Neutrophil (primary cell): Measurements from ENCODE around the gene HMCN1.

Experiments
- H3K27ac ChIP-seq: fragments of 200-600 bp; sonication (generic); 2 replicates; pipeline ENCODE4 v1.5.1; 2016; ENCODE audit warnings: mild to moderate bottlenecking, moderate library complexity
- H3K27me3 ChIP-seq: fragments of 200-600 bp; sonication (generic); 2 replicates; pipeline ENCODE4 v1.6.0; 2016; ENCODE audit warnings: mild to moderate bottlenecking
- H3K36me3 ChIP-seq: fragments of 200-600 bp; sonication (generic); 2 replicates; pipeline ENCODE4 v1.5.1; 2017
- H3K4me1 ChIP-seq, 2 experiments: fragments of 200-600 bp in 1 of 2; sonication (generic) in 1 of 2; 1 replicate in 1 of 2; 2 replicates in 1 of 2; pipeline versions ENCODE4 v1.5.1 to v1.6.1; 2013 to 2016; ENCODE audit warnings: low read depth in 1 of 2, low read length in 1 of 2, mild to moderate bottlenecking in 1 of 2, moderate library complexity in 1 of 2; ENCODE audit not compliant: control insufficient read depth in 1 of 2, insufficient read depth in 1 of 2
- H3K4me3 ChIP-seq, 2 experiments: fragments of 200-600 bp in 1 of 2; sonication (generic) in 1 of 2; 1 replicate in 1 of 2; 2 replicates in 1 of 2; pipeline ENCODE4 v1.5.1; 2013 to 2016; ENCODE audit warnings: low read depth in 1 of 2, low read length in 1 of 2, mild to moderate bottlenecking in 1 of 2, moderate library complexity in 1 of 2
- H3K9me3 ChIP-seq: fragments of 200-600 bp; sonication (generic); 2 replicates; pipeline ENCODE4 v1.5.1; 2016
- TF ChIP-seq, protein P1 (sequence below): fragments of 200-600 bp; sonication (generic); IDR thresholded peaks from 2 replicates; pipeline ENCODE4 v1.5.1; 2016; ENCODE audit warnings: antibody characterized with exemption

HMCN1 gene

DNA sequence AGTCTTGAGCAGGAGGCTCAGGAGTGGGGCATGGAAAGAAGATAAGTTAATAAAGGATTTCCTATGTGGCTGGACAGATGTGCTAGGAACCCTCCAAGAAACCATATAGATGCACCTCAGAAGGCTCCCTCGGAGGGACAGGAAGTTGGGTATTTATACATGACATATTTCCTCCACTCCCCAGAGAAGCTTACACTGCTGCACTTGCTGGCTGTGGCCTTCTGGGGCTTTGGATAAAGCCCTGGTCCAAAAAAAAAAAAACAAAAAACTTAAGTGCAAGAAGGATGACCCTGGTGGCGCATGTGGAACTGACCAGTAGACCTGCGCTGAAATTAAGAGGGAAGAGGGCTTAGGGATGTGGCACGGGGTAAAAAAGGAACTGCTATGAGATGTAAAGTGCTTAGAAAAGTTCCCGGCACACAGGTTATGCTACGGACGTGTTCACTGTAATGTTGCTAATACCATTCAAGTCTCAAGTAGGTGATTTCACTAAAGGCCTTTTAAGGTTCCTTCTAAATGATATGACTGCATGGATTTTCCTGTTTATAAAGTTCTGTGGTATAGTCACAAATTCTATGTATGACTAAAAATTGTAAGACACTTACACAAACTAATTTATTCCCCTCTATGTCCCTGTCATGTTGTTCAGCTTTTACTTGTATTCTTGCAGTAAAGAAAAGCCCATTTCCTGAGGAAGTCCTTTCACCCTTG is 253.6 kb downstream of the HMCN1 start:
- Histone ChIP-seq H3K27me3 (no peaks in the 10 kb centered on the region), H3K27ac (no peak overlapping the region), H3K4me1 (no peaks in the 10 kb centered on the region), H3K36me3 (no peaks in the 10 kb centered on the region), H3K9me3 (no peaks in the 10 kb centered on the region), H3K4me3 (no peak overlapping the region)
- TF ChIP-seq, protein P1, sequence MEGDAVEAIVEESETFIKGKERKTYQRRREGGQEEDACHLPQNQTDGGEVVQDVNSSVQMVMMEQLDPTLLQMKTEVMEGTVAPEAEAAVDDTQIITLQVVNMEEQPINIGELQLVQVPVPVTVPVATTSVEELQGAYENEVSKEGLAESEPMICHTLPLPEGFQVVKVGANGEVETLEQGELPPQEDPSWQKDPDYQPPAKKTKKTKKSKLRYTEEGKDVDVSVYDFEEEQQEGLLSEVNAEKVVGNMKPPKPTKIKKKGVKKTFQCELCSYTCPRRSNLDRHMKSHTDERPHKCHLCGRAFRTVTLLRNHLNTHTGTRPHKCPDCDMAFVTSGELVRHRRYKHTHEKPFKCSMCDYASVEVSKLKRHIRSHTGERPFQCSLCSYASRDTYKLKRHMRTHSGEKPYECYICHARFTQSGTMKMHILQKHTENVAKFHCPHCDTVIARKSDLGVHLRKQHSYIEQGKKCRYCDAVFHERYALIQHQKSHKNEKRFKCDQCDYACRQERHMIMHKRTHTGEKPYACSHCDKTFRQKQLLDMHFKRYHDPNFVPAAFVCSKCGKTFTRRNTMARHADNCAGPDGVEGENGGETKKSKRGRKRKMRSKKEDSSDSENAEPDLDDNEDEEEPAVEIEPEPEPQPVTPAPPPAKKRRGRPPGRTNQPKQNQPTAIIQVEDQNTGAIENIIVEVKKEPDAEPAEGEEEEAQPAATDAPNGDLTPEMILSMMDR = no peak

DNA sequence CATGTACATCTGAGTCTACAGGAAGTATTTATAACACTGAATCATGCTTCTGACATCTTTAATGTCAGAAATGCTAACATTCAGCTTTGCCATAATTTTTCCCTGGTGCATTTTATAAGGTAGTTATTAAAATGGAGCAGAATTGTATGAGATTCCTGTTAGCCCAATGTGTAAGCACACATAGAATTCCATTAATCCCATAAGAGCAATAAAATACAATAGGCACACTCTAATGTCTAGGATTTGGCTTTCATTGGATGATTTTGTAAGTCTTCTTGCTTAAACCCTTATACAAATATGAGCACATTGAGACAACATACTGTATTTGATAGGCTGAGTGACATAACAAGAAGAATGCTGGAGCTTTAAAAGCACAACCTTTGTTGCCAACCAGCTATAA is 256.4 kb downstream of the HMCN1 start:
- no peaks in the 10 kb centered on the region for H3K4me1 ChIP-seq

DNA sequence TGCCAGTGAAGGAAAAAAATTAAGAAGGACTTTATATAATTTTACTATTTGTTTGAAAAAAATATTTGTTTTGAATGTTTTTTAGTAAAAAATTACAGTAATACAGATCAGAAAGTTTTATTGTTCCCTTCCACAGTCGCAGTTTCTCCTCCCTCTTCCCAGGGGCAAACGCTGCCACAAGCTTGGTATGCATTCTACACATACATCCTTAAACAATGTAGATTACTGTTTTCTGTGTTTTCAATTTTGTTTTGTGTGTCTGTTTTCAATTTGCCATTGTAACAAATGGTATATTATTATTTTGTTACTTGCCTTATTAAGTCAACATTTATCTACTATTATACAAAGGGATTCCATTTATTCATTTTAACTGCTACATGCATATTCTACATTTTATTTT is 257.1 kb downstream of the HMCN1 start:
- Histone ChIP-seq H3K9me3 (no peaks in the 10 kb centered on the region), H3K27me3 (no peaks in the 10 kb centered on the region), H3K36me3 (no peaks in the 10 kb centered on the region), H3K27ac (no peak overlapping the region), H3K4me1 (no peaks in the 10 kb centered on the region), H3K4me3 (no peak overlapping the region)
- TF ChIP-seq, protein P1 = no peak

More for the DNA sequence above, 256.4 kb downstream of the HMCN1 start:
- Histone ChIP-seq H3K36me3 (no peaks in the 10 kb centered on the region), H3K27ac (no peak overlapping the region), H3K4me3 (no peak overlapping the region), H3K27me3 (no peaks in the 10 kb centered on the region), H3K9me3 (no peaks in the 10 kb centered on the region)
- TF ChIP-seq, protein P1 = no peak

DNA sequence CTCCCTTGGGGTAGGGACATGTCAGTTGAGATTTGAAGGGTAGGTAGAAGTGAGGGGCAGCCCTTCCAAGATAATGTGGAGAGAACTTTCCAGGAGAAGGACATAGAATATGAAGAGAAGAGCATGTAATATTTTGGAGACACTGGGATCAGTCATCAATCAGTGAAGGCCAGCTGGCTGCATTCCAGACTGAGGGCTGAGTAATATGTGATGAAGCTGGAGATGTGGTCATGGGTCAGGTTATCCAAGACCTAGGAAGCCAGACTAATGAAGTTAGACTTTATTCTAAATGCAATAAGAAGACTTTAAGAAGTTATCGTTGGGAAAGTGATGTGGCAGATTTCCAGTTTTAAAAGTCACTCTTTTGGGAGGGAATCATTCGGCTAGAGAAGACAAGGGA is 262.0 kb downstream of the HMCN1 start:
- TF ChIP-seq, protein P1 = no peak
- Histone ChIP-seq H3K4me1 (no peaks in the 10 kb centered on the region), H3K9me3 (no peaks in the 10 kb centered on the region), H3K27ac (no peak overlapping the region), H3K4me3 (no peak overlapping the region), H3K36me3 (no peaks in the 10 kb centered on the region), H3K27me3 (no peaks in the 10 kb centered on the region)

DNA sequence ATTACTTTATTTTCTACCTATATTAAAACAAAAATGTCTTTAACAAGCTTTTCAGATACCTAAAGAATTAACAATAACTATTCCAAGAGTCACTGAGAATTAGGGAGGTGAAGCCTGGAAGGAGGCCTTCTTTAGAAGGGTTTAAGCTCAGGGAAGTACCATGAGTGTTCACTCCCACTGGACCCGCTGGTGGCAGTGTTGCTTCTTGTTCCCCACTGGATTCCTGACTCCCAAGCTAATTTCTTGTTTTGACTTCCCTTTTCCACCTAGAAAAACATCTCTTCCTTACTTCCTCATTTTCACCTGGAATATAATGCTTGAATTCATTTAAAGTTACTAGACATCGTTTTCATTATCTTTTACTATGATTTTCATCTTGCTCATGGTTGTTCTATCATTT is 264.2 kb downstream of the HMCN1 start:
- H3K27me3 ChIP-seq = no peaks in the 10 kb centered on the region
- H3K4me3 ChIP-seq = no peak overlapping the region
- no peaks in the 10 kb centered on the region for H3K36me3 ChIP-seq
- H3K9me3 ChIP-seq = no peaks in the 10 kb centered on the region
- H3K27ac ChIP-seq = no peak overlapping the region
- H3K4me1 ChIP-seq = no peaks in the 10 kb centered on the region
- TF ChIP-seq, protein P1 = no peak
